Fibroblast of lung (primary cell): ENCODE data around the gene MTAP. TPM values are rescaled to one million over a fixed set of nuclear protein-coding genes. Genes with fewer than 3 reads are reported as not detected.

Experiments used
- DNase-seq, 2 donors: peaks; one replicate each; pipeline versions ENCODE4 v3.0.0 to v3.0.0-alpha.2; 2010; ENCODE audit warnings: low read depth in 2 of 2
- H2AFZ ChIP-seq: 2 replicates; pipeline ENCODE4 v1.5.1; 2012; ENCODE audit warnings: low read length, control low read depth, inconsistent platforms
- H3K27ac ChIP-seq: 2 replicates; pipeline ENCODE4 v1.5.1; 2011; ENCODE audit warnings: low read length, control low read depth; ENCODE audit not compliant: insufficient read depth
- H3K27me3 ChIP-seq: 2 replicates; pipeline ENCODE4 v1.5.1; 2011; ENCODE audit warnings: mild to moderate bottlenecking, low read length; ENCODE audit not compliant: control insufficient read depth, insufficient read depth
- H3K36me3 ChIP-seq: 2 replicates; pipeline ENCODE4 v1.5.1; 2011; ENCODE audit warnings: low read length; ENCODE audit not compliant: control insufficient read depth, insufficient read depth
- H3K4me1 ChIP-seq: 2 replicates; pipeline ENCODE4 v1.5.1; 2011; ENCODE audit warnings: low read length; ENCODE audit not compliant: control insufficient read depth, insufficient read depth; ENCODE audit errors: extremely low read depth
- H3K4me2 ChIP-seq: 2 replicates; pipeline ENCODE4 v1.5.1; 2011; ENCODE audit warnings: low read length, control low read depth; ENCODE audit not compliant: insufficient read depth; ENCODE audit errors: extremely low read depth
- H3K4me3 ChIP-seq, 4 experiments: fragments of 200-600 bp in 1 of 4; sonication (generic) in 1 of 4; replicated peaks in 1 of 4; 2 replicates each; pipeline ENCODE4 v1.5.1; 2011 to 2016; ENCODE audit warnings: low read length in 4 of 4, low read depth in 3 of 4, mild to moderate bottlenecking in 3 of 4, control low read depth in 2 of 4, inconsistent platforms in 1 of 4, mixed read lengths in 1 of 4; ENCODE audit not compliant: insufficient read depth in 1 of 4; ENCODE audit errors: control extremely low read depth in 1 of 4
- H3K79me2 ChIP-seq: 2 replicates; pipeline ENCODE4 v1.5.1; 2012; ENCODE audit warnings: mild to moderate bottlenecking, low read length, inconsistent platforms; ENCODE audit not compliant: control insufficient read depth, insufficient read depth
- H3K9ac ChIP-seq: 2 replicates; pipeline ENCODE4 v1.5.1; 2011; ENCODE audit warnings: mild to moderate bottlenecking, low read length, control low read depth; ENCODE audit not compliant: insufficient read depth
- H3K9me3 ChIP-seq: 2 replicates; pipeline ENCODE4 v1.5.1; 2012; ENCODE audit warnings: low read depth, low read length; ENCODE audit not compliant: control insufficient read depth, insufficient read depth
- H4K20me1 ChIP-seq: 2 replicates; pipeline ENCODE4 v1.5.1; 2011; ENCODE audit warnings: low read length; ENCODE audit not compliant: control insufficient read depth, insufficient read depth; ENCODE audit errors: extremely low read depth
- CTCF ChIP-seq, 2 donors: IDR thresholded peaks in 1 of 2; conservative IDR thresholded peaks in 1 of 2; 1 replicate in 1 of 2; 2 replicates in 1 of 2; pipeline ENCODE4 v1.5.1; 2011 to 2012; ENCODE audit warnings: low read length in 2 of 2, control low read depth in 1 of 2, inconsistent platforms in 1 of 2, low read depth in 1 of 2, mild to moderate bottlenecking in 1 of 2
- EZH2 ChIP-seq: IDR thresholded peaks from 2 replicates; pipeline ENCODE4 v1.5.1; 2012; ENCODE audit warnings: low read length, control low read depth, mild to moderate bottlenecking; ENCODE audit errors: missing control alignments
- polyA plus RNA-seq, 2 donors: library from polyadenylated mRNA; depleted of rRNA in 1 of 2; stranded (reverse) in 1 of 2; unstranded in 1 of 2; fragments of >200 nt; gene quantifications; 2 replicates each; pipeline ENCODE4 v1.2.1, GENCODE V29; 2011 to 2012; ENCODE audit warnings: missing spikeins in 1 of 2
- total RNA-seq: library from RNA; depleted of rRNA; stranded (reverse); fragments of >200 nt; gene quantifications from 2 replicates; pipeline ENCODE4 v1.2.1, GENCODE V29; 2014

The MTAP gene
- total and polyA plus RNA-seq, 2 donors (not counting 1 experiment from before 2014, with no cell fraction given) = 20.0 to 27.6 TPM

- H3K27ac ChIP-seq = no peak overlapping the region
- H2AFZ ChIP-seq = no peak overlapping the region
- no peak for DNase-seq
- H3K27me3 ChIP-seq = peaks cover 81% of the 10 kb centered on the region
- H3K4me3 ChIP-seq = peak overlapping the region in 1 of 4 experiments; percentile 12
- no peaks in the 10 kb centered on the region for H3K9me3 ChIP-seq
- no peaks in the 10 kb centered on the region for H3K4me1 ChIP-seq
- H4K20me1 ChIP-seq = no peaks in the 10 kb centered on the region
- TF ChIP-seq CTCF (conservative IDR thresholded peaks at IDR 0.05 in 1 of 2, IDR thresholded peaks at IDR 0.05 in 1 of 2; ENCODE audit: low read depth in 1 of 2, low read length in 2 of 2) = no peak
- no peak for TF ChIP-seq EZH2
- no peak overlapping the region for H3K4me2 ChIP-seq
- no peaks in the 10 kb centered on the region for H3K79me2 ChIP-seq
- no peaks in the 10 kb centered on the region for H3K36me3 ChIP-seq
- H3K9ac ChIP-seq = no peak overlapping the region
Observed at GRCh38 chr9:21972361-21972760, 169.9 kb downstream of the MTAP start.

GRCh38 chr9:21974343-21974721 lies 171.9 kb downstream of the MTAP start:
- H3K36me3 ChIP-seq = no peaks in the 10 kb centered on the region
- H2AFZ ChIP-seq = no peak overlapping the region

GRCh38 chr9:21974722-21975409 lies 172.4 kb downstream of the MTAP start:
- Histone ChIP-seq H3K27ac (no peak overlapping the region), H3K4me3 (peak overlapping the region; percentile 42 to 72 (median 55)), H3K27me3 (peaks cover 66% of the 10 kb centered on the region)

More at GRCh38 chr9:21974343-21974721, 171.9 kb downstream of the MTAP start:
- no peaks in the 10 kb centered on the region for H3K79me2 ChIP-seq
- H3K27ac ChIP-seq = no peak overlapping the region
- H4K20me1 ChIP-seq = no peaks in the 10 kb centered on the region
- no peaks in the 10 kb centered on the region for H3K4me1 ChIP-seq
- H3K9me3 ChIP-seq = no peaks in the 10 kb centered on the region
- no peak for DNase-seq
- peak overlapping the region in 3 of 4 experiments; percentile 55 to 72 (median 55) for H3K4me3 ChIP-seq
- no peak overlapping the region for H3K9ac ChIP-seq
- TF ChIP-seq EZH2 = peak; percentile 88
- TF ChIP-seq CTCF (conservative IDR thresholded peaks at IDR 0.05 in 1 of 2, IDR thresholded peaks at IDR 0.05 in 1 of 2; ENCODE audit: low read depth in 1 of 2, low read length in 2 of 2) = no peak
- peak overlapping the region; percentile 87 for H3K4me2 ChIP-seq
- H3K27me3 ChIP-seq = peaks cover 67% of the 10 kb centered on the region

More at GRCh38 chr9:21974722-21975409, 172.4 kb downstream of the MTAP start:
- H4K20me1 ChIP-seq = no peaks in the 10 kb centered on the region
- H3K4me2 ChIP-seq = peak overlapping the region; percentile 87
- H3K79me2 ChIP-seq = no peaks in the 10 kb centered on the region
- H3K36me3 ChIP-seq = no peaks in the 10 kb centered on the region
- no peaks in the 10 kb centered on the region for H3K4me1 ChIP-seq
- no peaks in the 10 kb centered on the region for H3K9me3 ChIP-seq
- DNase-seq = peak in 1 of 2 donors; percentile 75
- no peak overlapping the region for H2AFZ ChIP-seq
- no peak for TF ChIP-seq EZH2
- TF ChIP-seq CTCF (conservative IDR thresholded peaks at IDR 0.05 in 1 of 2, IDR thresholded peaks at IDR 0.05 in 1 of 2; ENCODE audit: low read depth in 1 of 2, low read length in 2 of 2) = no peak
- no peak overlapping the region for H3K9ac ChIP-seq
